WTC11 (cell line): Measurements from ENCODE around the gene C17orf107. TPM values are rescaled to one million over a fixed set of nuclear protein-coding genes. Genes with fewer than 3 reads are reported as not detected.
"Not testable (repeated sequence)": the region's sequence is repeated elsewhere in the genome, so short reads cannot be mapped to it uniquely, and the experiment has no call there.

ENCODE experiments used
- ATAC-seq: fragments of 200-7000 bp; cut with Tn5 transposase; 2 replicates; pipeline ENCODE4 v1.10.0; 2021; ENCODE audit warnings: mild to moderate bottlenecking, moderate library complexity
- CTCF ChIA-PET: fragments of 300-600 bp; sonication (Branson Sonifier 250); formaldehyde crosslinking; loops from one replicate; lab custom pipeline; 2021; ENCODE audit warnings: antibody characterized with exemption; lab: Charles Lee
- POLR2A ChIA-PET: fragments of 350-600 bp; sonication (Branson Sonifier 250); formaldehyde crosslinking; loops from one replicate; lab custom pipeline; 2021; ENCODE audit warnings: antibody characterized with exemption; lab: Charles Lee
- DNase-seq: peaks from one replicate; pipeline ENCODE4 v3.0.0; 2021; ENCODE audit warnings: low spot score
- H3K27ac Mint-ChIP-seq: 2 replicates; pipeline ENCODE4 v1.8.0; 2021; ENCODE audit warnings: mixed read lengths
- H3K27me3 Mint-ChIP-seq: 2 replicates; pipeline ENCODE4 v1.8.0; 2021; ENCODE audit warnings: low read depth, mild to moderate bottlenecking, moderate library complexity, mixed read lengths
- H3K36me3 Mint-ChIP-seq: 2 replicates; pipeline ENCODE4 v1.8.0; 2021; ENCODE audit warnings: mixed read lengths
- H3K4me1 Mint-ChIP-seq: 2 replicates; pipeline ENCODE4 v1.8.0; 2022; ENCODE audit warnings: mixed read lengths
- H3K4me3 Mint-ChIP-seq: 2 replicates; pipeline ENCODE4 v1.8.0; 2021; ENCODE audit warnings: mild to moderate bottlenecking, moderate library complexity, mixed read lengths
- H3K9me3 Mint-ChIP-seq: 2 replicates; pipeline ENCODE4 v1.8.0; 2021; ENCODE audit warnings: mixed read lengths
- ARID4B ChIP-seq: sonication (generic); formaldehyde crosslinking; IDR thresholded peaks from 2 replicates; pipeline ENCODE4 v1.8.0; 2023; ENCODE audit warnings: missing genetic modification reagents, mild to moderate bottlenecking, borderline replicate concordance
- ATF3 ChIP-seq: sonication (generic); formaldehyde crosslinking; conservative IDR thresholded peaks from 2 replicates; pipeline ENCODE4 v1.8.1; 2022; ENCODE audit warnings: mild to moderate bottlenecking, missing genetic modification reagents
- CBFB ChIP-seq: sonication (generic); formaldehyde crosslinking; IDR thresholded peaks from 2 replicates; pipeline ENCODE4 v1.8.1; 2022; ENCODE audit warnings: mild to moderate bottlenecking, low read depth, missing genetic modification reagents
- E2F1 ChIP-seq: sonication (generic); formaldehyde crosslinking; IDR thresholded peaks from 2 replicates; pipeline ENCODE4 v1.8.0; 2022; ENCODE audit warnings: mild to moderate bottlenecking, missing genetic modification reagents
- EMX1 ChIP-seq: fragments of 250-450 bp; sonication (Bioruptor Pico); IDR thresholded peaks from 2 replicates; pipeline ENCODE4 v1.8.0; 2021; ENCODE audit warnings: mild to moderate bottlenecking
- ESRRA ChIP-seq: sonication (generic); formaldehyde crosslinking; IDR thresholded peaks from 2 replicates; pipeline ENCODE4 v1.8.1; 2022; ENCODE audit warnings: mild to moderate bottlenecking, missing genetic modification reagents, borderline replicate concordance
- IRF1 ChIP-seq: sonication (generic); formaldehyde crosslinking; IDR thresholded peaks from 2 replicates; pipeline ENCODE4 v1.8.0; 2023; ENCODE audit warnings: missing genetic modification reagents
- IRF2 ChIP-seq: sonication (generic); formaldehyde crosslinking; IDR thresholded peaks from 2 replicates; pipeline ENCODE4 v1.8.0; 2022; ENCODE audit warnings: low read depth, missing genetic modification reagents, borderline replicate concordance
- NFATC4 ChIP-seq: fragments of 250-450 bp; sonication (Bioruptor Pico); IDR thresholded peaks from 2 replicates; pipeline ENCODE4 v1.9.0; 2021; ENCODE audit warnings: mild to moderate bottlenecking
- NFYB ChIP-seq: sonication (generic); formaldehyde crosslinking; conservative IDR thresholded peaks from 2 replicates; pipeline ENCODE4 v1.8.0; 2022; ENCODE audit warnings: low read depth, missing genetic modification reagents
- NR2C2 ChIP-seq: sonication (generic); formaldehyde crosslinking; IDR thresholded peaks from 2 replicates; pipeline ENCODE4 v1.8.0; 2022; ENCODE audit warnings: mild to moderate bottlenecking, missing genetic modification reagents
- RELA ChIP-seq: sonication (generic); formaldehyde crosslinking; IDR thresholded peaks from 2 replicates; pipeline ENCODE4 v1.8.1; 2022; ENCODE audit warnings: missing genetic modification reagents, mild to moderate bottlenecking, borderline replicate concordance
- STAT6 ChIP-seq: sonication (generic); formaldehyde crosslinking; conservative IDR thresholded peaks from 2 replicates; pipeline ENCODE4 v1.8.1; 2023; ENCODE audit warnings: mild to moderate bottlenecking, low read depth, missing genetic modification reagents, moderate library complexity
- TEAD1 ChIP-seq: sonication (generic); formaldehyde crosslinking; IDR thresholded peaks from 2 replicates; pipeline ENCODE4 v1.8.0; 2022; ENCODE audit warnings: mild to moderate bottlenecking, missing genetic modification reagents
- ZBTB21 ChIP-seq: sonication (generic); formaldehyde crosslinking; IDR thresholded peaks from 2 replicates; pipeline ENCODE4 v1.8.1; 2023; ENCODE audit warnings: mild to moderate bottlenecking, missing genetic modification reagents, borderline replicate concordance
- ZMAT4 ChIP-seq: fragments of 250-450 bp; sonication (Bioruptor Pico); IDR thresholded peaks from 2 replicates; pipeline ENCODE4 v1.9.0; 2021; ENCODE audit warnings: mild to moderate bottlenecking
- ZNF219 ChIP-seq: sonication (generic); formaldehyde crosslinking; IDR thresholded peaks from 2 replicates; pipeline ENCODE4 v1.8.0; 2023; ENCODE audit warnings: missing genetic modification reagents, mild to moderate bottlenecking, borderline replicate concordance
- ZNF263 ChIP-seq: sonication (generic); formaldehyde crosslinking; IDR thresholded peaks from 2 replicates; pipeline ENCODE4 v1.8.1; 2022; ENCODE audit warnings: low read depth, mild to moderate bottlenecking, moderate library complexity, missing genetic modification reagents
- ZSCAN18 ChIP-seq: fragments of 250-450 bp; sonication (Bioruptor Pico); IDR thresholded peaks from 2 replicates; pipeline ENCODE4 v2.1.2; 2022; ENCODE audit warnings: mild to moderate bottlenecking, moderate library complexity
- total RNA-seq: library from RNA; stranded (reverse); gene quantifications from 3 replicates; pipeline ENCODE4 v1.2.3, GENCODE V29; 2021

Gene C17orf107
- total RNA-seq, 1 experiment from 2014 or later, result 8.7 TPM

- Mint-ChIP-seq H3K9me3 (no peaks in the 10 kb centered on the region), H3K4me1 (peaks cover 10% of the 10 kb centered on the region), H3K27me3 (no peaks in the 10 kb centered on the region; the same call in 1 of the 2 replicates), H3K36me3 (no peaks in the 10 kb centered on the region), H3K27ac (no peak overlapping the region), H3K4me3 (no peak overlapping the region)
- DNase-seq (no peak), ATAC-seq (no peak)
- CTCF ChIA-PET, result interaction anchor here (0.5 to 1.9 kb wide), 3 partner anchors 13 to 149 kb away, joined by 3 to 5 read pairs (median 4); partner anchors contain the start of gene SPAG7
- no peak for TF ChIP-seq ZBTB21 (CRISPR knock-in tag)
- no peak for TF ChIP-seq RELA (CRISPR knock-in tag)
- TF ChIP-seq IRF2 (CRISPR knock-in tag), result no peak
- no peak for TF ChIP-seq NR2C2 (CRISPR knock-in tag)
- TF ChIP-seq E2F1, result no peak
- TF ChIP-seq, all 79 proteins: peak for 0
- POLR2A ChIA-PET, result no interaction called here
Measured at GRCh38 chr17:4913994-4914393, 14.7 kb downstream of the C17orf107 start.

- not testable (repeated sequence) for H3K9me3 Mint-ChIP-seq
Measured at GRCh38 chr17:4914551-4914950, 15.2 kb downstream of the C17orf107 start.

GRCh38 chr17:4919511-4920047 is 20.2 kb downstream of the C17orf107 start:
- ATAC-seq, result peak; percentile 67
- H3K27me3 Mint-ChIP-seq, result no peaks in the 10 kb centered on the region; the same call in 1 of the 2 replicates
- H3K9me3 Mint-ChIP-seq, result no peaks in the 10 kb centered on the region
- no peak overlapping the region for H3K4me3 Mint-ChIP-seq
- TF ChIP-seq ZSCAN18 (CRISPR knock-in tag) (no peak), ATF3 (CRISPR knock-in tag) (no peak), TEAD1 (CRISPR knock-in tag) (no peak), NFATC4 (CRISPR knock-in tag) (no peak), STAT6 (CRISPR knock-in tag) (no peak), ZMAT4 (CRISPR knock-in tag) (no peak), NFYB (no peak), ZNF263 (CRISPR knock-in tag) (no peak), ARID4B (no peak), EMX1 (CRISPR knock-in tag) (no peak), ESRRA (CRISPR knock-in tag) (no peak), ZNF219 (no peak), IRF1 (CRISPR knock-in tag) (no peak), CBFB (no peak)
- TF ChIP-seq, all 79 proteins: peak for 0
- H3K4me1 Mint-ChIP-seq, result peaks cover 7% of the 10 kb centered on the region
- POLR2A ChIA-PET, result interaction anchor here (1.1 to 2.2 kb wide), 2 partner anchors 11 to 28 kb away, joined by 3 to 12 read pairs; no protein-coding TSS in a partner anchor
- peak overlapping the region; percentile 15; the same call in 1 of the 2 replicates for H3K27ac Mint-ChIP-seq
- no peak for DNase-seq
- H3K36me3 Mint-ChIP-seq, result no peaks in the 10 kb centered on the region
- CTCF ChIA-PET, result interaction anchor here (0.6 to 5.0 kb wide), 7 partner anchors 10 to 353 kb away, joined by 3 to 36 read pairs (median 4); partner anchors contain the start of gene ALOX15

More at GRCh38 chr17:4914551-4914950, 15.2 kb downstream of the C17orf107 start:
- H3K36me3 Mint-ChIP-seq, DNase-seq, H3K27me3 Mint-ChIP-seq, H3K4me3 Mint-ChIP-seq, H3K27ac Mint-ChIP-seq, POLR2A ChIA-PET, ATAC-seq: not testable (repeated sequence)
- peaks cover 12% of the 10 kb centered on the region for H3K4me1 Mint-ChIP-seq
- CTCF ChIA-PET, result interaction anchor here (0.5 kb wide), 1 partner anchor 149 kb away, joined by 3 read pairs; no protein-coding TSS in a partner anchor
